Panc1 (cell line): Measurements from ENCODE around the gene HLA-DPB1. TPM values are rescaled to one million over a fixed set of nuclear protein-coding genes. Genes with fewer than 3 reads are reported as not detected.

Source experiments
- ATAC-seq: fragments of 200-7000 bp; cut with Tn5 transposase; 2 replicates; pipeline ENCODE4 v1.9.1; 2020; ENCODE audit warnings: mild to moderate bottlenecking, moderate library complexity
- BruUV-seq: library from RNA; stranded (reverse); fragments of 400-500 nt; replicated peaks from 2 replicates; lab custom pipeline; 2021; lab: Mats Ljungman, UMichigan
- CTCF ChIA-PET: fragments of 300-600 bp; sonication (Branson Sonifier 250); formaldehyde crosslinking; loops from one replicate; lab custom pipeline; 2022; ENCODE audit warnings: antibody characterized with exemption; lab: Charles Lee
- POLR2A ChIA-PET: fragments of 300-600 bp; sonication (Branson Sonifier 250); formaldehyde crosslinking; loops from one replicate; lab custom pipeline; 2022; ENCODE audit warnings: antibody characterized with exemption; lab: Charles Lee
- DNase-seq: peaks from one replicate; pipeline ENCODE4 v3.0.0-alpha.2; 2010; ENCODE audit warnings: low read depth, low spot score
- H3K27ac ChIP-seq: 2 replicates; pipeline ENCODE4 v1.5.1; 2011; ENCODE audit warnings: mild to moderate bottlenecking, low read length, inconsistent platforms
- H3K27me3 ChIP-seq: fragments of 200-500 bp; sonication (Bioruptor generic); 2 replicates; pipeline ENCODE4 v1.6.0; 2014; ENCODE audit warnings: low read length, inconsistent platforms; ENCODE audit not compliant: control insufficient read depth, insufficient read depth
- H3K36me3 ChIP-seq: fragments of 200-500 bp; sonication (Bioruptor generic); 2 replicates; pipeline ENCODE4 v1.5.1; 2014; ENCODE audit warnings: inconsistent platforms, mild to moderate bottlenecking, low read length, moderate library complexity; ENCODE audit not compliant: control insufficient read depth, insufficient read depth
- H3K4me1 ChIP-seq: 2 replicates; pipeline ENCODE4 v1.5.1; 2011; ENCODE audit warnings: inconsistent platforms, mild to moderate bottlenecking, low read length, moderate library complexity; ENCODE audit not compliant: control insufficient read depth, insufficient read depth
- H3K4me3 ChIP-seq, 2 experiments: 2 replicates each; pipeline ENCODE4 v1.5.1; 2011 to 2012; ENCODE audit warnings: low read depth in 2 of 2, low read length in 2 of 2, mild to moderate bottlenecking in 2 of 2, inconsistent platforms in 1 of 2, moderate library complexity in 1 of 2
- H3K9me3 ChIP-seq: fragments of 200-500 bp; sonication (Bioruptor generic); 2 replicates; pipeline ENCODE4 v1.5.1; 2014; ENCODE audit warnings: low read depth, mild to moderate bottlenecking, inconsistent platforms, low read length, moderate library complexity; ENCODE audit not compliant: control insufficient read depth, insufficient read depth
- CTCF ChIP-seq: fragments of 450-650 bp; IDR thresholded peaks from 2 replicates; pipeline ENCODE4 v1.5.1; 2017; ENCODE audit warnings: mild to moderate bottlenecking
- POLR2AphosphoS5 ChIP-seq: IDR thresholded peaks from 2 replicates; pipeline ENCODE4 v1.6.1; 2012; ENCODE audit warnings: mild to moderate bottlenecking, low read depth, low read length, moderate library complexity
- REST ChIP-seq, 2 experiments: IDR thresholded peaks; 2 replicates each; pipeline ENCODE4 v1.6.1; 2011 to 2012; ENCODE audit warnings: low read depth in 2 of 2, control low read depth in 1 of 2, low read length in 1 of 2, mild to moderate bottlenecking in 1 of 2, moderate library complexity in 1 of 2; ENCODE audit not compliant: insufficient read depth in 1 of 2
- SIN3A ChIP-seq: IDR thresholded peaks from 2 replicates; pipeline ENCODE4 v1.6.1; 2012; ENCODE audit warnings: low read depth, mild to moderate bottlenecking, low read length, moderate library complexity, borderline replicate concordance; ENCODE audit not compliant: insufficient read depth
- TCF7L2 ChIP-seq: IDR thresholded peaks from 2 replicates; pipeline ENCODE4 v1.6.1; 2011; ENCODE audit warnings: mild to moderate bottlenecking, low read depth, low read length, inconsistent platforms
- in situ Hi-C: cut with HindIII; loops from 2 replicates; pipeline ENCODE4 v1.10.0; 2016; ENCODE audit warnings: low sequenced_read_pairs, low pct_unique_long_range_greater_than_20kb
- intact Hi-C: fragments of 100-400 bp; cut with micrococcal nuclease; formaldehyde crosslinking; loops from one replicate; pipeline ENCODE4 v1.10.0; 2022; ENCODE audit not compliant: unreplicated experiment
- total RNA-seq: library from RNA; stranded (reverse); gene quantifications from one replicate; pipeline ENCODE4 v1.2.1, GENCODE V29; 2021; ENCODE audit not compliant: unreplicated experiment

HLA-DPB1 gene
- total RNA-seq, 1 experiment from 2014 or later = 0.64 TPM

- POLR2A ChIA-PET = interaction anchor here (0.5 kb wide), 1 partner anchor 126 kb away, joined by 4 read pairs; no protein-coding TSS in a partner anchor
- CTCF ChIA-PET = interaction anchor here (0.5 to 0.6 kb wide), 3 partner anchors 16 to 359 kb away, joined by 3 to 4 read pairs (median 3); no protein-coding TSS in a partner anchor
- no peak for ATAC-seq
- in situ Hi-C loops = no loop called here
- BruUV-seq = no TSS peak
- Histone ChIP-seq H3K27ac (no peak overlapping the region), H3K27me3 (peaks cover 8% of the 10 kb centered on the region), H3K9me3 (no peaks in the 10 kb centered on the region), H3K36me3 (no peaks in the 10 kb centered on the region), H3K4me1 (no peaks in the 10 kb centered on the region), H3K4me3 (no peak overlapping the region)
- DNase-seq = no peak
- intact Hi-C loops = no loop called here
- TF ChIP-seq TCF7L2 (no peak), SIN3A (no peak), REST (IDR thresholded peaks at IDR 0.05; ENCODE audit: insufficient read depth in 1 of 2, low read depth in 2 of 2, low read length in 1 of 2) (no peak), CTCF (no peak)
Measured at GRCh38 chr6:33080127-33081089, 4.6 kb downstream of the HLA-DPB1 start.

GRCh38 chr6:33081098-33081824, 5.5 kb downstream of the HLA-DPB1 start:
- Histone ChIP-seq H3K4me3 (no peak overlapping the region), H3K27me3 (peaks cover 15% of the 10 kb centered on the region), H3K4me1 (no peaks in the 10 kb centered on the region), H3K36me3 (no peaks in the 10 kb centered on the region), H3K27ac (no peak overlapping the region), H3K9me3 (no peaks in the 10 kb centered on the region)
- no peak for DNase-seq
- intact Hi-C loops (no loop called here), in situ Hi-C loops (no loop called here)
- TF ChIP-seq SIN3A (no peak), CTCF (no peak), REST (IDR thresholded peaks at IDR 0.05; ENCODE audit: insufficient read depth in 1 of 2, low read depth in 2 of 2, low read length in 1 of 2) (no peak), POLR2AphosphoS5 (no peak), TCF7L2 (no peak)
- ATAC-seq = no peak
- CTCF ChIA-PET = no interaction called here
- no TSS peak for BruUV-seq
- POLR2A ChIA-PET = no interaction called here
